Suprapubic skin (tissue), 4 donors: Measurements from ENCODE around the gene OR8B8.

ENCODE experiments used
- EP300 ChIP-seq: sonication (generic); formaldehyde crosslinking; IDR thresholded peaks from one replicate; pipeline ENCODE4 v1.6.1; 2017; ENCODE audit warnings: antibody characterized with exemption
- POLR2A ChIP-seq, 2 donors: fragments of 450-650 bp; IDR thresholded peaks; one replicate each; pipeline ENCODE4 v1.6.1; 2017; ENCODE audit warnings: antibody characterized with exemption in 2 of 2, mild to moderate bottlenecking in 2 of 2, moderate library complexity in 2 of 2
- POLR2AphosphoS5 ChIP-seq, 3 donors: sonication (generic); formaldehyde crosslinking; IDR thresholded peaks; one replicate each; pipeline ENCODE4 v1.6.1; 2017; ENCODE audit warnings: antibody characterized with exemption in 3 of 3
- TF ChIP-seq, protein P1 (sequence below), 2 donors: fragments of 200-600 bp in 1 of 2; fragments of 450-650 bp in 1 of 2; sonication (generic) in 1 of 2; IDR thresholded peaks; one replicate each; pipeline ENCODE4 v1.5.1; 2016 to 2019; ENCODE audit warnings: antibody characterized with exemption in 2 of 2, mild to moderate bottlenecking in 1 of 2, moderate library complexity in 1 of 2

DNA sequence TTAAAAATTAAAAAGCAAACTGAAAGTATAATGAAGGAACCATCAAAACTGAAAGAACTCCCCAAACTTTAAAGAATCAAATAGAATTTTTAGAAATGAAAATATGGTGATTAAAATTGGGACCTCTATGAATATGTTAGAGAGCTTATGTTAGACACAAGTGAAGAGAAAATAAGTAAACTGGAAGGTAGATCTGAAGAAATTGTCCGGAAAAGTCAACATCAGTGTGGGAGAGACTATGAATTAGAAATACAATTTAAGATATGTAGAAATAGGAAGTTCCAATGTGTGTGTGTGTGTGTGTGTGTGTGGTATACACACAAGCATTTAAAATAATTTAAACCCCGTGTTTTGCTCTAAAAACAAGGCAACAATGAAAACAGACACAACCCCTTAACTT lies 15.9 kb downstream of the OR8B8 start:
- TF ChIP-seq, protein P1, sequence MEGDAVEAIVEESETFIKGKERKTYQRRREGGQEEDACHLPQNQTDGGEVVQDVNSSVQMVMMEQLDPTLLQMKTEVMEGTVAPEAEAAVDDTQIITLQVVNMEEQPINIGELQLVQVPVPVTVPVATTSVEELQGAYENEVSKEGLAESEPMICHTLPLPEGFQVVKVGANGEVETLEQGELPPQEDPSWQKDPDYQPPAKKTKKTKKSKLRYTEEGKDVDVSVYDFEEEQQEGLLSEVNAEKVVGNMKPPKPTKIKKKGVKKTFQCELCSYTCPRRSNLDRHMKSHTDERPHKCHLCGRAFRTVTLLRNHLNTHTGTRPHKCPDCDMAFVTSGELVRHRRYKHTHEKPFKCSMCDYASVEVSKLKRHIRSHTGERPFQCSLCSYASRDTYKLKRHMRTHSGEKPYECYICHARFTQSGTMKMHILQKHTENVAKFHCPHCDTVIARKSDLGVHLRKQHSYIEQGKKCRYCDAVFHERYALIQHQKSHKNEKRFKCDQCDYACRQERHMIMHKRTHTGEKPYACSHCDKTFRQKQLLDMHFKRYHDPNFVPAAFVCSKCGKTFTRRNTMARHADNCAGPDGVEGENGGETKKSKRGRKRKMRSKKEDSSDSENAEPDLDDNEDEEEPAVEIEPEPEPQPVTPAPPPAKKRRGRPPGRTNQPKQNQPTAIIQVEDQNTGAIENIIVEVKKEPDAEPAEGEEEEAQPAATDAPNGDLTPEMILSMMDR (IDR thresholded peaks at IDR 0.05) = no peak
- TF ChIP-seq POLR2A (IDR thresholded peaks at IDR 0.05) = no peak
- TF ChIP-seq POLR2AphosphoS5 (IDR thresholded peaks at IDR 0.05) = no peak
- TF ChIP-seq EP300 = no peak
